CD8-positive, alpha-beta memory T cell (primary cell): Measurements from ENCODE around the gene LPIN1. TPM values are rescaled to one million over a fixed set of nuclear protein-coding genes. Genes with fewer than 3 reads are reported as not detected.

Source experiments
- CTCF ChIA-PET: fragments of 350-600 bp; sonication (Branson Sonifier 250); formaldehyde crosslinking; loops from one replicate; lab custom pipeline; 2021; ENCODE audit warnings: antibody characterized with exemption; lab: Charles Lee
- POLR2A ChIA-PET: fragments of 350-600 bp; sonication (Branson Sonifier 250); formaldehyde crosslinking; loops from one replicate; lab custom pipeline; 2021; ENCODE audit warnings: antibody characterized with exemption; lab: Charles Lee
- DNase-seq, 5 donors: peaks; one replicate each; pipeline versions ENCODE4 v3.0.0 to v3.0.0-alpha.2; 2020 to 2022; ENCODE audit warnings: mixed read lengths in 1 of 5
- H3K27ac ChIP-seq: one replicate; pipeline ENCODE4 v1.7.0; 2013; ENCODE audit warnings: low read depth, mild to moderate bottlenecking, low read length, moderate library complexity
- H3K27me3 ChIP-seq: 2 replicates; pipeline ENCODE4 v1.7.0; 2013; ENCODE audit warnings: low read length, mild to moderate bottlenecking; ENCODE audit not compliant: insufficient read depth, poor library complexity, severe bottlenecking
- H3K36me3 ChIP-seq: 2 replicates; pipeline ENCODE4 v1.7.0; 2013; ENCODE audit warnings: mild to moderate bottlenecking, low read length, moderate library complexity; ENCODE audit not compliant: insufficient read depth
- H3K4me1 ChIP-seq: 2 replicates; pipeline ENCODE4 v1.7.0; 2013; ENCODE audit warnings: mild to moderate bottlenecking, low read length, moderate library complexity; ENCODE audit not compliant: insufficient read depth
- H3K4me3 ChIP-seq: 2 replicates; pipeline ENCODE4 v1.7.0; 2013; ENCODE audit warnings: mild to moderate bottlenecking, low read length
- H3K9me3 ChIP-seq: 2 replicates; pipeline ENCODE4 v1.7.0; 2013; ENCODE audit warnings: mild to moderate bottlenecking, low read length
- H3K27ac Mint-ChIP-seq, 8 donors: one replicate each; pipeline ENCODE4 v1.8.0; 2020 to 2021; ENCODE audit warnings: mixed read lengths in 8 of 8, mild to moderate bottlenecking in 6 of 8, inconsistent platforms in 3 of 8, moderate library complexity in 3 of 8
- H3K27me3 Mint-ChIP-seq, 2 donors: one replicate each; pipeline ENCODE4 v1.8.0; 2020 to 2021; ENCODE audit warnings: mixed read lengths in 2 of 2, mild to moderate bottlenecking in 1 of 2, moderate library complexity in 1 of 2
- H3K36me3 Mint-ChIP-seq, 3 donors: one replicate each; pipeline ENCODE4 v1.8.0; 2020 to 2021; ENCODE audit warnings: mixed read lengths in 3 of 3, inconsistent platforms in 1 of 3, mild to moderate bottlenecking in 1 of 3
- H3K4me1 Mint-ChIP-seq, 3 donors: one replicate each; pipeline ENCODE4 v1.8.0; 2020 to 2021; ENCODE audit warnings: mixed read lengths in 3 of 3, inconsistent platforms in 1 of 3, mild to moderate bottlenecking in 1 of 3
- H3K4me3 Mint-ChIP-seq, 7 donors: one replicate each; pipeline ENCODE4 v1.8.0; 2020 to 2021; ENCODE audit warnings: mixed read lengths in 7 of 7, mild to moderate bottlenecking in 6 of 7, moderate library complexity in 4 of 7, inconsistent platforms in 2 of 7
- H3K9me3 Mint-ChIP-seq, 5 donors: one replicate each; pipeline ENCODE4 v1.8.0; 2020 to 2022; ENCODE audit warnings: mixed read lengths in 5 of 5, mild to moderate bottlenecking in 3 of 5, moderate library complexity in 2 of 5, inconsistent platforms in 1 of 5
- polyA plus RNA-seq: library from polyadenylated mRNA; unstranded; fragments of 300-500 nt; fragmentation: Illumina TruSeq; gene quantifications from one replicate; pipeline ENCODE4 v1.2.3, GENCODE V29; 2021
- total RNA-seq, 2 experiments: library from RNA; stranded (reverse); gene quantifications; one replicate each; pipeline ENCODE4 v1.2.3, GENCODE V29; 2021

Gene LPIN1
- total and polyA plus RNA-seq, 3 experiments from 2014 or later, result 25.7 to 37.1 (median 34.8) TPM

GRCh38 chr2:11774600-11774999, 28.2 kb downstream of the LPIN1 start:
- Mint-ChIP-seq H3K27ac (peak overlapping the region in 7 of 8 donors; percentile 78 to 96 (median 87)), H3K4me1 (peaks cover 38 to 54% (median 54%) of the 10 kb centered on the region in 3 donors), H3K36me3 (peaks cover 4 to 77% (median 15%) of the 10 kb centered on the region in 3 donors), H3K4me3 (peak overlapping the region in 2 of 7 donors; percentile 38 to 52), H3K9me3 (no peaks in the 10 kb centered on the region), H3K27me3 (no peaks in the 10 kb centered on the region)
- Histone ChIP-seq H3K4me3 (no peak overlapping the region), H3K4me1 (peaks cover 28% of the 10 kb centered on the region), H3K36me3 (peaks cover 33% of the 10 kb centered on the region), H3K9me3 (no peaks in the 10 kb centered on the region), H3K27me3 (no peaks in the 10 kb centered on the region), H3K27ac (no peak overlapping the region)
- ChIA-PET CTCF (interaction anchor here (0.8 to 2.6 kb wide), 9 partner anchors 12 to 87 kb away, joined by 3 to 8 read pairs (median 4); no protein-coding TSS in a partner anchor), POLR2A (interaction anchor here (0.7 to 1.5 kb wide), 4 partner anchors 12 to 31 kb away, joined by 4 to 5 read pairs (median 4); partner anchors contain the start of gene LPIN1)
- DNase-seq, result no peak

GRCh38 chr2:11775384-11775783, 29.0 kb downstream of the LPIN1 start:
- H3K9me3 ChIP-seq, result no peaks in the 10 kb centered on the region
- H3K4me1 Mint-ChIP-seq, result peaks cover 39 to 55% (median 55%) of the 10 kb centered on the region in 3 donors
- peaks cover 40% of the 10 kb centered on the region for H3K36me3 ChIP-seq
- no peak overlapping the region for H3K4me3 ChIP-seq
- H3K27ac ChIP-seq, result no peak overlapping the region
- H3K4me1 ChIP-seq, result peaks cover 28% of the 10 kb centered on the region
- H3K27me3 Mint-ChIP-seq, result no peaks in the 10 kb centered on the region
- H3K4me3 Mint-ChIP-seq, result peak overlapping the region; percentile 4 to 87 (median 72)
- H3K36me3 Mint-ChIP-seq, result peaks cover 4 to 75% (median 14%) of the 10 kb centered on the region in 3 donors
- no peaks in the 10 kb centered on the region for H3K9me3 Mint-ChIP-seq
- ChIA-PET CTCF (interaction anchor here (0.8 to 2.6 kb wide), 7 partner anchors 11 to 88 kb away, joined by 3 to 8 read pairs (median 4); no protein-coding TSS in a partner anchor), POLR2A (interaction anchor here (0.7 to 1.5 kb wide), 4 partner anchors 13 to 31 kb away, joined by 4 to 5 read pairs (median 4); partner anchors contain the start of gene LPIN1)
- peak in 2 of 5 donors; percentile 42 to 47 for DNase-seq
- H3K27ac Mint-ChIP-seq, result peak overlapping the region; percentile 3 to 96 (median 94)
- H3K27me3 ChIP-seq, result no peaks in the 10 kb centered on the region

- Mint-ChIP-seq H3K4me3 (peak overlapping the region in 3 of 7 donors; percentile 19 to 67 (median 19)), H3K36me3 (peaks cover 4 to 75% (median 17%) of the 10 kb centered on the region in 3 donors), H3K9me3 (no peaks in the 10 kb centered on the region), H3K27ac (peak overlapping the region in 5 of 8 donors; percentile 1 to 88 (median 86)), H3K27me3 (no peaks in the 10 kb centered on the region), H3K4me1 (peaks cover 39 to 55% (median 55%) of the 10 kb centered on the region in 3 donors)
- peaks cover 38% of the 10 kb centered on the region for H3K36me3 ChIP-seq
- CTCF ChIA-PET, result interaction anchor here (0.8 to 2.2 kb wide), 7 partner anchors 23 to 89 kb away, joined by 3 to 9 read pairs (median 4); partner anchors contain the start of gene LPIN1
- no peak for DNase-seq
- POLR2A ChIA-PET, result interaction anchor here (1.0 kb wide), 1 partner anchor 26 kb away, joined by 4 read pairs; no protein-coding TSS in a partner anchor
- no peak overlapping the region for H3K4me3 ChIP-seq
- H3K9me3 ChIP-seq, result no peaks in the 10 kb centered on the region
- H3K4me1 ChIP-seq, result peaks cover 28% of the 10 kb centered on the region
- H3K27me3 ChIP-seq, result no peaks in the 10 kb centered on the region
- H3K27ac ChIP-seq, result no peak overlapping the region
Observed at GRCh38 chr2:11777066-11777782, 30.8 kb downstream of the LPIN1 start.

- CTCF ChIA-PET, result interaction anchor here (0.8 to 2.2 kb wide), 5 partner anchors 31 to 90 kb away, joined by 4 to 9 read pairs (median 7); partner anchors contain the start of gene LPIN1
- Mint-ChIP-seq H3K27ac (peak overlapping the region; percentile 67 to 90 (median 84)), H3K36me3 (peaks cover 4 to 75% (median 17%) of the 10 kb centered on the region in 3 donors)
Observed at GRCh38 chr2:11777886-11778415, 31.5 kb downstream of the LPIN1 start.

GRCh38 chr2:11778416-11778815, 32.0 kb downstream of the LPIN1 start:
- Mint-ChIP-seq H3K27me3 (no peaks in the 10 kb centered on the region), H3K4me3 (peak overlapping the region; percentile 41 to 78 (median 69)), H3K4me1 (peaks cover 39 to 54% (median 54%) of the 10 kb centered on the region in 3 donors), H3K9me3 (no peaks in the 10 kb centered on the region), H3K36me3 (peaks cover 3 to 75% (median 17%) of the 10 kb centered on the region in 3 donors), H3K27ac (peak overlapping the region; percentile 67 to 90 (median 84))
- peaks cover 28% of the 10 kb centered on the region for H3K4me1 ChIP-seq
- peaks cover 39% of the 10 kb centered on the region for H3K36me3 ChIP-seq
- H3K27ac ChIP-seq, result no peak overlapping the region
- H3K9me3 ChIP-seq, result no peaks in the 10 kb centered on the region
- H3K4me3 ChIP-seq, result peak overlapping the region; percentile 50
- DNase-seq, result no peak
- H3K27me3 ChIP-seq, result no peaks in the 10 kb centered on the region
- ChIA-PET POLR2A (no interaction called here), CTCF (interaction anchor here (0.8 to 2.2 kb wide), 5 partner anchors 32 to 91 kb away, joined by 4 to 9 read pairs (median 7); partner anchors contain the start of gene LPIN1)

More at GRCh38 chr2:11777886-11778415, 31.5 kb downstream of the LPIN1 start:
- H3K4me1 ChIP-seq, result peaks cover 28% of the 10 kb centered on the region
- no peak for DNase-seq
- H3K4me3 ChIP-seq, result peak overlapping the region; percentile 50
- no peaks in the 10 kb centered on the region for H3K27me3 Mint-ChIP-seq
- H3K27ac ChIP-seq, result no peak overlapping the region
- H3K9me3 ChIP-seq, result no peaks in the 10 kb centered on the region
- POLR2A ChIA-PET, result no interaction called here
- peaks cover 39 to 55% (median 55%) of the 10 kb centered on the region in 3 donors for H3K4me1 Mint-ChIP-seq
- no peaks in the 10 kb centered on the region for H3K27me3 ChIP-seq
- H3K36me3 ChIP-seq, result peaks cover 39% of the 10 kb centered on the region
- H3K4me3 Mint-ChIP-seq, result peak overlapping the region; percentile 41 to 78 (median 69)
- no peaks in the 10 kb centered on the region for H3K9me3 Mint-ChIP-seq

- ChIA-PET POLR2A (no interaction called here), CTCF (interaction anchor here (0.6 to 8.0 kb wide), 34 partner anchors 8 to 942 kb away, joined by 3 to 99 read pairs (median 5); partner anchors contain the start of gene LPIN1)
- peak overlapping the region; percentile 50 for H3K4me3 ChIP-seq
- H3K27ac ChIP-seq, result no peak overlapping the region
- DNase-seq, result peak; percentile 73 to 89 (median 81)
- Mint-ChIP-seq H3K9me3 (no peaks in the 10 kb centered on the region), H3K4me1 (peaks cover 32 to 47% (median 46%) of the 10 kb centered on the region in 3 donors), H3K27me3 (no peaks in the 10 kb centered on the region), H3K27ac (peak overlapping the region; percentile 3 to 90 (median 82)), H3K36me3 (peaks cover 0 to 74% (median 11%) of the 10 kb centered on the region in 3 donors), H3K4me3 (peak overlapping the region; percentile 64 to 74 (median 69))
- H3K27me3 ChIP-seq, result no peaks in the 10 kb centered on the region
- no peaks in the 10 kb centered on the region for H3K9me3 ChIP-seq
- H3K4me1 ChIP-seq, result peaks cover 28% of the 10 kb centered on the region
- H3K36me3 ChIP-seq, result peaks cover 38% of the 10 kb centered on the region
Observed at GRCh38 chr2:11778923-11779757, 32.7 kb downstream of the LPIN1 start.

GRCh38 chr2:11781602-11782001, 35.2 kb downstream of the LPIN1 start:
- ChIA-PET CTCF (interaction anchor here (1.5 to 8.0 kb wide), 5 partner anchors 29 to 94 kb away, joined by 4 to 99 read pairs (median 43); partner anchors contain the start of gene LPIN1), POLR2A (no interaction called here)
- Histone ChIP-seq H3K27ac (no peak overlapping the region), H3K4me1 (peaks cover 20% of the 10 kb centered on the region), H3K9me3 (no peaks in the 10 kb centered on the region), H3K36me3 (peaks cover 55% of the 10 kb centered on the region), H3K4me3 (no peak overlapping the region), H3K27me3 (no peaks in the 10 kb centered on the region)
- no peaks in the 10 kb centered on the region for H3K27me3 Mint-ChIP-seq
- H3K4me1 Mint-ChIP-seq, result peaks cover 22 to 26% (median 26%) of the 10 kb centered on the region in 3 donors
- no peak overlapping the region for H3K4me3 Mint-ChIP-seq
- DNase-seq, result no peak
- H3K36me3 Mint-ChIP-seq, result peaks cover 0 to 89% (median 9%) of the 10 kb centered on the region in 3 donors
- H3K9me3 Mint-ChIP-seq, result no peaks in the 10 kb centered on the region
- no peak overlapping the region for H3K27ac Mint-ChIP-seq
